Activated naive CD4-positive, alpha-beta T cell treated with anti-CD3 and anti-CD28 coated beads, Interleukin-2, amount 50 U/mL, for 72 hours (primary cell): Measurements from ENCODE around the gene ALX4. TPM values are rescaled to one million over a fixed set of nuclear protein-coding genes. Genes with fewer than 3 reads are reported as not detected.

Experiments
- ATAC-seq, 2 donors: fragments of 150-1000 bp; cut with Tn5 transposase; 2 replicates each; pipeline ENCODE4 v1.10.0; 2021; ENCODE audit warnings: mild to moderate bottlenecking in 2 of 2, moderate library complexity in 2 of 2
- DNase-seq, 2 donors: peaks; one replicate each; pipeline ENCODE4 v3.0.0; 2021 to 2022; ENCODE audit warnings: low spot score in 2 of 2
- H3K27ac Mint-ChIP-seq, 2 donors: one replicate each; pipeline ENCODE4 v1.8.0; 2022; ENCODE audit warnings: mild to moderate bottlenecking in 2 of 2, mixed read lengths in 2 of 2
- H3K36me3 Mint-ChIP-seq, 2 donors: one replicate each; pipeline ENCODE4 v1.8.0; 2022; ENCODE audit warnings: mixed read lengths in 2 of 2
- H3K9me3 Mint-ChIP-seq, 2 donors: one replicate each; pipeline ENCODE4 v1.8.0; 2022; ENCODE audit warnings: mixed read lengths in 2 of 2
- total RNA-seq, 2 donors: library from RNA; stranded (reverse); gene quantifications; one replicate each; pipeline ENCODE4 v1.2.3, GENCODE V29; 2022

Gene ALX4
- total RNA-seq, 2 donors from 2014 or later, result not detected

DNA sequence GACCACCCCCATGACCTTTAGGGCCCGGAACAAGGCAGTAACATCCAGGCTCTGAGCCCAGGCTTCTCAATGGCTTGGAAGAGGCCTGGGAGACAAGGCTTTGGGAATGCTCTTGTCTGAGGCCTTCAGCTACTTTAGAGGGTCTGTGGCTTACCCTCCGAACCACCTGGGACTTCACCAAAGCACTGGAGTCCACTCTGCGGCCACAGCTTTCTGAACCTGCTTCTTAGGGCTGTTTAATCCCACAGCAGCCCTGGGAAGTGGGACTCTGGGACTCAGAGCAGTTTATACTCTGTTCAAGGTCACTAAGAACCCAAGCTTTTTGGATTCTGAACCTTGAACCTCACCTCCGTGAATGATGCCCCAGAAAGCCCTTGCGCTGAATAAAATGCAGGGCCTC is 30.7 kb upstream of the ALX4 start:
- ATAC-seq (no peak), DNase-seq (no peak)
- Mint-ChIP-seq H3K9me3 (no peaks in the 10 kb centered on the region), H3K27ac (no peak overlapping the region), H3K36me3 (no peaks in the 10 kb centered on the region)

DNA sequence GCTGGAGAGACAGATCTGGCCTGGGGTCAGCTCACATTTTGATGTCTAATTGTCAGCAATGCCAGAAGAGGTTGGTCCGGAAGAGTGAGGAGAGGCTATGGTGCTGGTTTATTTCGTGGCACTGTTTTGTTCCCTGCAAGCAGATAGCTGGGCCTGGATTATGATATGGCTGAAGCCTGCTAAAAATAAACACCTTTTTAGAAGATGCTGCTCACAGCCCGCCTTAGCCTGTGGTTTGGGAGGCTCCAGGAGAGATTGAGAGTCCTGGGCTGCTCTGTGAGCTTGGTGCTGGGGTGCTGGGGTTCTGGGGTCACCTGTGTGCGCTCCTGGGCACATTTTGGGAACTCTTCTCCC is 29.6 kb upstream of the ALX4 start:
- no peak for ATAC-seq
- H3K27ac Mint-ChIP-seq, result no peak overlapping the region
- no peak for DNase-seq
- H3K9me3 Mint-ChIP-seq, result no peaks in the 10 kb centered on the region
- H3K36me3 Mint-ChIP-seq, result no peaks in the 10 kb centered on the region

DNA sequence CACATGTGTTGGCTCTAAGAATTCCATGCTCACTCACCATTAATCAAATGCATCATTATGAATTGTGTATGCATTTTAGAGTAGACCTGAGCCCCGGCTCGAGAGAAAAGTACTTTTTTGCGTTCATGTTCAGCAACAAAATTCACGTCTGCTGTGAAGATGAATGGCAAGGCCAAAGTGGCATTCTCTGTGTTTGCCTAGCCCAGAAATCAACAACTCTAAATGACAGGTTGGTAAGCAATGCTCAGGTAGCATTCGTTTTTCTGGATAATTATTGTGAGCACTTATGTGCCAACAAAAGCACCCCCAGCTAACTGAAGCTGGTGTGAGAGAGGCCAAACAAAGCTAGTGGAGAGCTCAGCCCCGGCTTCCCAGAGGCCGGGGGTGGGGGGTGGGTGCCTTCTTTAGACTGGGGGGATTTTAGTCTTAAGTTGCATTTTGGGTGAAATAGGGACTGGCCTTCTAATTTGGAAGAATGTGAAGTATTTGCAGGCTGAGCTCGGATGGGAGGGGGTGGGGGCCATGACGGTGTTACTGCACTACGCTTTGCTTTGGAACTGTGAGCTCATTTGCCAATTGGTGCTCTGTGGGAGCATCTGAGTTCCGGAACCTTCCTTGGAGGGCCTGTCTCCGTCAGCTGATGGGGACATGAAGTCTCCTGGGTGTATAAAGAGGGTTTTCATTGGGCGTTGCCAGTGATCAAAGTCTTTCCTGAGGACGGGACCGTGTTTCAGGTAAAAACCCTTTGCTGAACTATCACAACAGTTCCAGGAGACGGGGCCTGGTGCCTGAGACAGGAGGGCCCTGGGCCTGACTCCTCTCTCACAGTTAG is 29.0 kb upstream of the ALX4 start:
- H3K9me3 Mint-ChIP-seq, result no peaks in the 10 kb centered on the region
- H3K27ac Mint-ChIP-seq, result no peak overlapping the region
- DNase-seq (no peak), ATAC-seq (no peak)
- H3K36me3 Mint-ChIP-seq, result no peaks in the 10 kb centered on the region

DNA sequence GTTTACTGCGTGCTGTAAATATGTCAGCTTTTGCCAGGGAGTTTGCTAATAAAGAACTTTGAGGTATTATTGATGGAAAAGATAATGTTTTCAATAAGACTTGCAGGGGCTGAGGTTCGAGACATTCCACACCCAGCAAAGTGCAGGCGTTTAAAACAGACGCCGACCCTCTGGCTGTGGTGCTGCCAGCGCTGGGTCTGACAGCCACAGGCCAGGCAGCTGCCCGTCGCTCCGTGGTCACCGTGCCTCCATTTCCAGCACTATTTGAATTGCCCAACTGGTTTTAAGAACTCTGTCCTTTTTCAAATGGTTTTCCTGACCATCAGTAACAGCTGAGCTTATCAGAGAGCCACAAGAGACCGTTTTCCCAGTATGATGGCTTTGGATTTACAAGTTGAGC is 28.1 kb upstream of the ALX4 start:
- no peak for ATAC-seq
- DNase-seq, result no peak
- Mint-ChIP-seq H3K36me3 (no peaks in the 10 kb centered on the region), H3K27ac (no peak overlapping the region), H3K9me3 (no peaks in the 10 kb centered on the region)

DNA sequence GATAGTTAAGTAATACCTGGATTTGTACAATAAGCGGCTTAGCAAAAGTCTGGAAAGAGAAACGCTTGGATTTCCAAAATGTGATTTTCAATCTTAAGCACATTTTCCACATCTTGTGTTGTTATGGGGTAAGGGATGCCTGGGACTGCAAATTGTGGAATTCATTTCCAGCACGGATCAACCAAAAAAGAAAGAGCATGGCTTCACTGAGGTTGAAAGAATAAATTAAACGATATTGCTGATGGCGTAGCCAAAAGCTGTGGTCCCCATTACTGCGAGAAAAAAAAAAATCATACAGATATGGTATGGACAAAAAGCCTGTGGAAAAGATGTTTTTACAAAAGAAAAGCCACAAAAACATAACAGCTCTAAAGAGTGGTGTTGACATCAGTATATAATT is 26.0 kb upstream of the ALX4 start:
- no peak overlapping the region for H3K27ac Mint-ChIP-seq

DNA sequence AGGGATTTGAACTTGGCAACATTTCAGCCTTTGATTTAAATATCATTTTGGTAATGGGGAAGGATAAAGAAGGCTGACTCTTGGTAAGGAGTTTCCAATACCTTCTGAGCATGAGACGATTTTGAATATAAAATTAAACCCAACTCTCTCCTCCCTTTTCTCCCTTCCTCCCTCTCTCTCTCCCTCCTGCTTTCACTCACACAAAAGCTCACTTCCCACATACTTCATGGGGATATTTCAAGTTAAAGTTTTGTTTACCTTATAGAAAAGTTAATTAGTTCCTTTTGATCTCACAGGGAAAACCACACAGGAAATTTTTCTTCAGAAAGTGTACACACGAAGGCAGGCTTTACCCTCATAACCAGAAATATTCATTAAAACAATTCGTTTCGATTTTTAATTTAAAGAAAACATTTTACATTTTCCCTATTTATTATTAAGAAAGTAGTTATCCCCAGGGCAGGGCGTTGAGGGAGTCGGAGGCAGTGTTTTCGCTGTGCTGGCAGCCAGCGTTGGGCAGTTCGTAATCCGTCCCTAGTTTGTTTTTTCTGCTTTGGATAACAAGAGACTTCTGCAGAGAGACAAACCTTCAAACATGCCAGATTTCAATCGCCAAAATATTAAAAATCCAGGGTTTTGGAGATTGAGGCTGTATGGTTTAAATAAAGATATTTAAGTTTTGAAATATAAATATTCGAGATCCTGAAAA is 25.3 kb upstream of the ALX4 start:
- H3K9me3 Mint-ChIP-seq, result no peaks in the 10 kb centered on the region
- no peak for DNase-seq
- no peak overlapping the region for H3K27ac Mint-ChIP-seq
- ATAC-seq, result no peak
- H3K36me3 Mint-ChIP-seq, result no peaks in the 10 kb centered on the region

More for the DNA sequence above, 26.0 kb upstream of the ALX4 start:
- no peaks in the 10 kb centered on the region for H3K36me3 Mint-ChIP-seq
- no peaks in the 10 kb centered on the region for H3K9me3 Mint-ChIP-seq
- ATAC-seq (no peak), DNase-seq (no peak)

DNA sequence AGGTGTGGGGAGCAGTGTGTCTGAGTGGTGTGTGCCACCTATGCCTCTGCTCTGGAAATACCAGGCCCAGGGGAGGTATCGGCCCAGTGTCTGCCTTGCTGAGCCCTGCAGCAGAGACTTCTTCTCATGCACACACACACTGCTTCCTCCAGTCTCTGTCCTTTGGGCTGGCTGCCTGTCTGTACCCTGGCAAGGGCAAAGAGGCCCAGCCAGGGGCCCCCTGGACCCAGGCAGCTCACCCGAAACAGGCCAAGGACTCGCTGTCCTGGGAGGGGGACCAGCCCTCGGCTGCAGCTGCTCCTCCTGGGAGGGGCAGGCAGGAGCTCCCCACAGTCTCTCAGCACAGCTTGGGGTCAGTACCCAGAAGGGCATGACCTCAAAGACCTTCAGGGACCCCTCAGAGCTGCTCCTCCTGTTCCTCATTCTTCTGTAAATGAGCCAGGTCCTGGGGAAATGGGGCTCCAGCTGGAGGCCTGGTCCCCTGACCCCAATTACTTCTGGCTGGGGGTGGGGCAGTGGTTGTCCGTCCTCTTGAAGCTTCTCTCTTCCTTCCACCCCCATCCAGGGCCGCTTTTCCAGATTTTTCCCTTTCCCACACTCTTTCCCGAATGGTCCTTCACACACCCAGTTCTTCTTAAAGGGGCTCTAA is 24.5 kb upstream of the ALX4 start:
- H3K9me3 Mint-ChIP-seq, result no peaks in the 10 kb centered on the region
- H3K27ac Mint-ChIP-seq, result no peak overlapping the region
- no peaks in the 10 kb centered on the region for H3K36me3 Mint-ChIP-seq
- ATAC-seq (no peak), DNase-seq (no peak)

DNA sequence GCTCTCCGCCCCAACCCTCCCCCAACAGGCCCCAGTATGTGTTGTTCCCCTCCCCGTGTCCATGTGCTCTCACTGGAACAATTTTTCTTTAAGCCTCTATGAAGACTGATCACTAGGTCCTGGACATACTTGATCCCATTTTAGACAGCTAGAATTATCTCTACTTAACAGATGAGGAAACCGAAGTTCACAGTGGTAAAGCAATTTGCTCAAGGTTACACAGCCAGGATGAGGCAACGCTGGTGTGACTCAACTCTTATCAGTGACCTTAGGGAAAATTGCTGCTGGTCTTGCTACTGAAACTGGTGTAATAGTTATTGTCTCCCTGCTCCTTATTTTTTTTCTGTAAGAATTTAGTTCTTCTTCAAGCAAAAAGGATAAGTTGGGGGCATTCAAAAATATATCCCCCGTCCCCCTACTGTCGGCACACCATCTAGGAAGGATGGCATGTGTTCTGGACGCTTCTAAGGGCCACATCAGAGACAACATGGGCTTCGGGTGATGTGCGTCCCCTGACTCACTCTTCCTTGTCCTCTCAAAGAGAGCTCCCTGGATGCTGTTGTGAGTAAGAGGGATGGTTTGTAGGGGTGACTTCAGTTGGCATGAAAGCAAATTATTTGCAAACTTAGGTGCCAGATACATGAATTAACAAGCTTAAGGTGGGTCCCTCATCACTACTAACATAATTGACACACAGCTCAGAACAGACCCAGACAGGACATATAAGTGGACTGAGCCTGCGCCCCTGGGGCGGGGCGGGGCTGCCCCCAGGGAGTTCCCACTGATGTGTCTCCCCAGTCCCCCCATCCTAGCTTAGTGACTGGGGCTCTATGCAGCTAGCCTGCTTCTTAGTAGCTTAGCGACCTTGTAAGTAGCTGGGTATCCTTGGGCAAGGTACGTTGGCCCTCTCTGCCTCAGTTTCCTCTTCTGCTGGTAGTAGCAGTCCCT is 23.6 kb upstream of the ALX4 start:
- Mint-ChIP-seq H3K9me3 (no peaks in the 10 kb centered on the region), H3K27ac (no peak overlapping the region), H3K36me3 (no peaks in the 10 kb centered on the region)
- no peak for ATAC-seq
- DNase-seq, result no peak

DNA sequence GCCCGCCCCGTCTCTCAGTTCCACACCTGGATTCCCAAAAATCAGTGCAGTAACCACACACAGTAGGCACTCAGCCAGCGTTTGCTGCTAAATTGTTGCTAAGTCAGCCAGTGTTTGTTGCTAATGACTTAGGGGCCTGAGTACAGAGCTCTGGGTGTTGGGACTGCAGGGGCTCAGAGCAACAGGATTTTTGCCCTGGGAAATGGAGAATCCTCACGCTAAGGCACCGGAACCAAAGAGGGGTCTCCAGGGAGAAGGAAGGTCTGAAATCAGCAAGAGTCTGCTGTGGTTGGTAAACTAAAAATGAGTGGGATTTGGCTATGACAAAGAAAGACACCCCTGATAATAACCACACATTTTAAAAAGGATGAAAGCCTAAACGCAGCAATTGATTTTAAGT is 22.7 kb upstream of the ALX4 start:
- ATAC-seq (no peak), DNase-seq (no peak)
- H3K27ac Mint-ChIP-seq, result no peak overlapping the region
- H3K9me3 Mint-ChIP-seq, result no peaks in the 10 kb centered on the region
- no peaks in the 10 kb centered on the region for H3K36me3 Mint-ChIP-seq

DNA sequence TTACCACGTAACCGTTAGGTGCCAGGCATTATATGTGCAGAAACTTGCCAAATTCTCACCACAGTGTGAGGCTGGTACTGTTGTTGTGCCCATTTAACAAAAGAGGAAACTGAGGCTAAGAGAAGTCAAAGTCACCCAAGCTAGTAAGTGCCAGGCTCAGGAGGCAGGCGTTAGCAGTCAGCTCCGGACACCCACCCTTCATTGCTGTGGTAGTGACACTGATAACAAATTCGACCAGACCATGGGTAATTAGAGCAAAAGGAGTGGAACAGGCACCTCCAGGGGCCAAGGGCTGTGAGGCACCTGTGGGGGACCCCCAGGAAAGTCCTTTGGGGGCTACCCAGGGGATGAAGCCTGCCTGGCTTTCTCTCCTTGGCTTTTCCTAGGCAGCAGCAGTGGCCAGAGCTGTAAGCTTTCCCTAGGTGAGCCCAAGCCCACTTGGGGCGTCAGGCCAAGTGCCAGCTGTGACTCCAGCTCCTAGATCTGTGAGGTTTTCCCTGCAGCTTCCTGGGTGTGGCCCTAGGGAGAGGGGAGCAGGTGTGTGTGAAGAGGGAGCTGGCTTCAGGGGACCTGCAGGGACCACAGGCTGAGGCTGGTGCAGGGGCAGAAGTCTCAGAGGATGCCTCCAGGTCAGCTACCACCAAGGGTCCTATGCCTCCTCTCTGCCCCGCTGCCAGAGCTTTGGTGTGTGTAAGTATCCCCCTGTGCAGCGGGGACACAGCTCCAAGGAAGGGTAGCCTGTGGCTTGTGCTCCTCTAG is 19.7 kb upstream of the ALX4 start:
- H3K36me3 Mint-ChIP-seq, result no peaks in the 10 kb centered on the region
- ATAC-seq (no peak), DNase-seq (no peak)
- H3K9me3 Mint-ChIP-seq, result no peaks in the 10 kb centered on the region
- no peak overlapping the region for H3K27ac Mint-ChIP-seq

DNA sequence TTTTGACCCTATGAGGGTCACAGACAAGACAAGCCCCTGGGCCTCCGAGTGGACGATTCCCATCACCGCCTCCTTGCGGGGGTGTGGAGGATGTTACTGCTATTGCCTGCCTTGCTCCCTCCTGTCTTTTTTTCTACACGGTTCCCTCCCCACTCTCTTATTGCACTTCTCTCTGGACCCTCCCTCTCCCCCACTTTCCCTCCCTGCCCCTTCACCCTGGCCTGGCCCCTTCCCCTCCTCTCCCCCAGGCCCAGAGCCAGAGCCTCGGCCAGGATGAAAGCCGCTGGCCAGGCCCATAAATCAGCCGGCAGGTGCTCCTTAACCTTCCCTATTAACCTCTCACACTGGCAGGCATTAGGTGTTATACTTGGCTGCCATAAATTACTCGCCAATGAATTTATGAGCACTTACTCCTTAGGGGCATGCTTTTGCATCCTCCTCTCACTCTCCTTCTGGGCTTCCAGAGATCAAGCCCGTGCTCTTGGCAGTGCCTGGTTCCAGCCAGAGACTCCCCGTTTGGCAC is 18.3 kb upstream of the ALX4 start:
- no peak for DNase-seq
- H3K9me3 Mint-ChIP-seq, result no peaks in the 10 kb centered on the region
- no peak for ATAC-seq
- no peak overlapping the region for H3K27ac Mint-ChIP-seq
- no peaks in the 10 kb centered on the region for H3K36me3 Mint-ChIP-seq

DNA sequence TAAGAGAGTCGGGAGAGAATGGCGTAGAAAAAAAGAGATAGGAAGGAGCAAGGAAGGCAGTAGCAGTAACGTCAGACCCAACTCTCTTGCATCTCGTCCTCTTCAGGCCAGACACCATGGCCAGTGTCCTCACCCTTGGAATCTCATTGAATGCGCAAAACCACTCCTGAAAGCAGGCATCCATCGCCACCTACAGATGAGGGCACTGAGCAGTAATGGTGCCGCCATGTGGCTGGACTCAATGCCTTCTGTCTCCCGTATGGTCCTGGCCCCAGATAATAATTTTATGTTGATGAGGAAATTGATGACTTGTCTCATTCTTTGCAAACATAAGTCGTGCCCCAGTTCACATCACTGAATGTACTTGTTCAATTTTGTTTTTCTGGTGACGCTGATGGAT is 17.8 kb upstream of the ALX4 start:
- H3K36me3 Mint-ChIP-seq, result no peaks in the 10 kb centered on the region
- DNase-seq, result no peak
- H3K9me3 Mint-ChIP-seq, result no peaks in the 10 kb centered on the region
- ATAC-seq, result no peak
- H3K27ac Mint-ChIP-seq, result no peak overlapping the region

DNA sequence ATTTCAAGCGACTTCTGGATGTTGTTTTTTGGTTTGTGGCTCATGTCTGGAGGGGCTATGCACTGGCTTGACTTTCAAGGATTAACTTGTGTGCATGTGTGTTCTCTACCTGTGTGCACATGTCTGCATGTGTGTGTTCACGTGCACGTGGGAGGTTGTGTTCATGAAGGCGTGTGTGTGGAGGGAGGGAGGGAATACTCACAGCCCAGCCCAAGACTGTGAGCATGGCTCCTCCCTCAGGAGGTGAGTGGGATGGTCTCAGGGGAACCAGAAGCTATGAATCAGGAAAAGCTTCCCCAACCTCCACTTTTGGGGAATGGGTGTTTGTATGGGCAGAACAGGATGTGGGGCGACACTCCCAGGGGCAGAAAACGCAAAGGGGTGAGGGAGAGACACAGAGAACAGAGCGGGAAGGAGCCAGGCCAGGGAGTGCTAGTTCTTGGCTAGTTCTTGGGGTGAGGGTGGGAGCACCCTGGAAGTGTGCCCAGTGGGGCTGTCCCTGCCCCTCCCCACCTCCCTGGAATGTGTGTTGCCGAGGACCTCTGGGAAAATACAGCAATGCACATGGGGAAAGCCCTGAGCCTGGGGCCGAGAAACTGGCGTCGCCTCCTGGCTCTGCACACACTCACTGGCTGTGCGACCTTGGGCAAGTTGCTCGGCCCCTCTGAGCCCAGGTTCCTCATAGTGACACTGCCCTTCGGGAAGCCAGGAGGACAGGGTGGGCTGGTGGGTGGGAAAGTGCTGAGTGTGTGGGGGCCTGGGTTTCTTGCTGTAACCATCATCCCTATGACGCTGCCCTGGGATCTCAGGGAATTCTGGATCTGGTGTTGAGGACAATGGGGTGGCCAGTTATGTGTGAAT is 16.9 kb upstream of the ALX4 start:
- DNase-seq (no peak), ATAC-seq (no peak)
- no peaks in the 10 kb centered on the region for H3K36me3 Mint-ChIP-seq
- no peak overlapping the region for H3K27ac Mint-ChIP-seq
- no peaks in the 10 kb centered on the region for H3K9me3 Mint-ChIP-seq

DNA sequence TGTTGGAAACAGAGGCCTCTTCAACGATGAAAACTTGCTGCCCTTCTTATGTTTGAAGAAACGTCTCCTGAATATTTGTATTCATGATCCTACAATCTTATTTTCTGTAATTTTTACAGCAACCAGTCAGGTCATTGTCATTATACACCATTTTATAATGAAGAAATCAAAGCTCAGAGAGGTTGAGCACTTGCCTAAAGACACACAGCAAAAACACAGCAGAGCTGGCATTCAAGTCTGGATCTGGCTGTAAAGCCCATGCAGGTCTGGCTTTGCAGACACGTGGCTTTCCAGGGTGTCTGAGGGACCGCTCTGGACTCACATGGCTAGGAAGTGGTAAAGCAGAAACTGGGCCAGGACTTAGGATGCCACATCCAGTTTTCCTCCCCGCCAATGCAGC is 15.8 kb upstream of the ALX4 start:
- Mint-ChIP-seq H3K9me3 (no peaks in the 10 kb centered on the region), H3K27ac (no peak overlapping the region), H3K36me3 (no peaks in the 10 kb centered on the region)
- ATAC-seq (no peak), DNase-seq (no peak)
